OCI-LY1 (cell line): ENCODE data around the gene CEP128.

Source experiments
- CTCF ChIP-seq: fragments of 200-600 bp; sonication (generic), shearing (Covaris generic); IDR thresholded peaks from 2 replicates; pipeline ENCODE4 v1.5.1; 2017; ENCODE audit warnings: mild to moderate bottlenecking, antibody characterized with exemption, low read length, moderate library complexity, mixed read lengths
- EZH2 ChIP-seq: fragments of 200-600 bp; sonication (generic), shearing (Covaris generic); IDR thresholded peaks from 2 replicates; pipeline ENCODE4 v1.8.0; 2017; ENCODE audit warnings: borderline replicate concordance, mixed run types, mild to moderate bottlenecking, antibody characterized with exemption, low read length, moderate library complexity, mixed read lengths

GRCh38 chr14:80491650-80492049, 449.9 kb downstream of the CEP128 start:
- TF ChIP-seq CTCF: no peak
- no peak for TF ChIP-seq EZH2
